ENCODE data around the gene LDB1. TPM values are rescaled to one million over a fixed set of nuclear protein-coding genes. Genes with fewer than 3 reads are reported as not detected.

Gene LDB1
- total RNA-seq, 1 experiment from 2014 or later = 63.9 TPM

DNA sequence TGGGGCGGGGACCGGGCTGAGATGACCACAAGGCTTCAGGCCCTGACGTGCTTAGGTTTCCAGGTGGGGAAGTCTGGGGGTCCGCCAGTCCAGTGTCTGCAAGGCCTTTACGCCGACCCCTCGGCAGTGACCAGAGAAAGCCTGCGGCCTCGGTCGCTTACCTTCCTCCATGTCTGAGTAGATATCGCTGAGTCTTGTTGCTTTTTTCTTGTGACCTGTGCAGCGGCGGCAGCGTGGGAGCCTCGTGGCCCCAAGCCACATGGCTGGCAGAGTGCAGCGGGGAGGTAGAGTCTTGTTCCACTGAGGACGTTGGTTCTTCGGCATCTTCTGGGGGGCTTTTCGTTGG lies 32.4 kb upstream of the LDB1 start:
- intact Hi-C loops (cut with micrococcal nuclease) = loop anchor here (1.0 to 5.0 kb wide), 3 partner anchors 20 to 350 kb away; partner anchors contain the start of genes ACTR1A, HPS6 and SUFU
- peaks cover 27 to 50% of the 10 kb centered on the region in 2 experiments for H3K4me1 ChIP-seq (ENCODE audit: control insufficient read depth in 1 of 2, insufficient read depth in 2 of 2, low read length in 2 of 2)
- no peaks in the 10 kb centered on the region for H3K9me2 ChIP-seq (ENCODE audit: insufficient read depth)
- ATAC-seq (peak; percentile 15), DNase-seq (ENCODE audit: low read depth, low spot score) (no peak)
- peaks cover 11% of the 10 kb centered on the region; the same call in 1 of the 2 replicates for H4K20me1 ChIP-seq (ENCODE audit: insufficient read depth)
- peaks cover 77% of the 10 kb centered on the region for H3K79me2 ChIP-seq (ENCODE audit: insufficient read depth, low read length)
- H3K36me3 ChIP-seq (ENCODE audit: control insufficient read depth in 1 of 2, insufficient read depth in 2 of 2, low read length in 2 of 2) = peaks cover 37 to 62% of the 10 kb centered on the region in 2 experiments
- POLR2A ChIA-PET = interaction anchor here (1.5 to 1.6 kb wide), 4 partner anchors 12 to 351 kb away, joined by 3 to 9 read pairs (median 5); partner anchors contain the start of gene ARMH3
- H3K27ac ChIP-seq (ENCODE audit: low read depth, low read length) = peak overlapping the region; percentile 76
- no peaks in the 10 kb centered on the region for H3K27me3 ChIP-seq (ENCODE audit: insufficient read depth, low read length)
- H3K9me3 ChIP-seq (ENCODE audit: control insufficient read depth in 1 of 2, insufficient read depth in 1 of 2, low read depth in 1 of 2, low read length in 2 of 2) = no peaks in the 10 kb centered on the region
- no TSS peak for BruUV-seq (replicated peaks)
- CTCF ChIA-PET = interaction anchor here (1.0 to 2.0 kb wide), 7 partner anchors 17 to 312 kb away, joined by 3 to 11 read pairs (median 5); partner anchors contain the start of gene PPRC1
- peak overlapping the region; percentile 89 to 97 for H3K4me3 ChIP-seq (replicated peaks in 1 of 2; ENCODE audit: low read depth in 1 of 2, low read length in 2 of 2)
- peak overlapping the region; percentile 77 for H3K4me2 ChIP-seq (ENCODE audit: low read length)
- peak overlapping the region; percentile 98 for H3K9ac ChIP-seq (ENCODE audit: low read length)
- TF ChIP-seq YY1 (IDR thresholded peaks at IDR 0.05; ENCODE audit: extremely low read depth, insufficient replicate concordance, low read depth, low read length) = no peak
- no peak for TF ChIP-seq POLR2A (IDR thresholded peaks at IDR 0.05; ENCODE audit: borderline replicate concordance, extremely low read depth, insufficient read depth, insufficient read length)
- no peak for TF ChIP-seq SP1 (IDR thresholded peaks at IDR 0.05; ENCODE audit: low read depth)
- no peak for TF ChIP-seq EZH2 (IDR thresholded peaks at IDR 0.05)
- TF ChIP-seq EGR1 (IDR thresholded peaks at IDR 0.05; ENCODE audit: low read depth) = no peak
- TF ChIP-seq ZFX (IDR thresholded peaks at IDR 0.05) = peak; percentile 88; the same call in 1 of the 2 replicates
- RAD21 ChIA-PET (ENCODE audit: low non-redundant PET in 1 of 2, low total read pairs in 2 of 2, uncharacterized antibody in 2 of 2, unreplicated experiment in 2 of 2) = no interaction called here
- H2AFZ ChIP-seq (ENCODE audit: low read depth, low read length, poor library complexity, severe bottlenecking) = no peak overlapping the region

DNA sequence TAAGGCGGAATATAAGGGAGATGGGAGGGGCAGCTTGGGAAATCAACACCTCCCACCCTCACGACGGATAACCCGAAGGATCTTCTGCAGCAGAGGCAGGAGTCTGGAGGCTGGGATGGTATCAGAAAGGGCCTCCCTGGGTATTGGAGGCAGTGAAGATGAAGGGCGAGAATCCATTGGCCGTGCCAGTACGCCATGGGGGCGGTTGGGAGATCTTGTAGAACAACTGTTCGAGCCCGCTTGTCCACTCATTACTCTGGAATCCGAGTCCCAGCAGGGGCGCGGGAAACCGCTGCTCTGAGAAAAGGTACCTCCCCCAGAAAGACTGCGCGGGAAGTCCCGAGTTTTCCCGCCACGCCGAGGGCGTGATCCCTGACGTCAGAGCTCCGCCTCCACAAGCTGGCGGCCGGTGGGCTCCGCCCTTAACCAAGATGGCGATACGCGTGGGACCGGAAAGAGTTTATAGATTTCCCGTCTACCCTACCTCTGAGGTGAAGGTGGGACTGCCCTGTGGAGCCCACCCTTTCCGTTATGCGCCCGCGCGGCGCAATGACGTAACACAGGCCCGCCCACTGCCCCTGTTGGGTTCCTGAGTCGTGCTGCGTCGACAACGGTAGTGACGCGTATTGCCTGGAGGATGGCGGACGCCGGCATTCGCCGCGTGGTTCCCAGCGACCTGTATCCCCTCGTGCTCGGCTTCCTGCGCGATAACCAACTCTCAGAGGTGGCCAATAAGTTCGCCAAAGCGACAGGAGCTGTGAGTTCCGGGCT lies 31.8 kb upstream of the LDB1 start, which contains the start of gene NOLC1:
TSS of gene NOLC1 (plus strand) at position 616 of the 771 bp plus-strand sequence. CDS start at position 638, 22 bp downstream.
- Histone ChIP-seq H2AFZ (ENCODE audit: low read depth, low read length, poor library complexity, severe bottlenecking) (no peak within 1 kb of the TSS), H3K9ac (ENCODE audit: low read length) (peak within 1 kb of the TSS; percentile 98), H4K20me1 (ENCODE audit: insufficient read depth) (peaks cover 11% of the 10 kb centered on the region; the same call in 1 of the 2 replicates), H3K9me2 (ENCODE audit: insufficient read depth) (no peaks in the 10 kb centered on the region), H3K27me3 (ENCODE audit: insufficient read depth, low read length) (no peaks in the 10 kb centered on the region), H3K4me2 (ENCODE audit: low read length) (peak within 1 kb of the TSS; percentile 77), H3K36me3 (ENCODE audit: control insufficient read depth in 1 of 2, insufficient read depth in 2 of 2, low read length in 2 of 2) (peaks cover 37 to 62% of the 10 kb centered on the region in 2 experiments), H3K4me1 (ENCODE audit: control insufficient read depth in 1 of 2, insufficient read depth in 2 of 2, low read length in 2 of 2) (peaks cover 27 to 50% of the 10 kb centered on the region in 2 experiments), H3K27ac (ENCODE audit: low read depth, low read length) (peak within 1 kb of the TSS; percentile 76), H3K4me3 (replicated peaks in 1 of 2; ENCODE audit: low read depth in 1 of 2, low read length in 2 of 2) (peak within 1 kb of the TSS; percentile 89 to 97), H3K9me3 (ENCODE audit: control insufficient read depth in 1 of 2, insufficient read depth in 1 of 2, low read depth in 1 of 2, low read length in 2 of 2) (no peaks in the 10 kb centered on the region), H3K79me2 (ENCODE audit: insufficient read depth, low read length) (peaks cover 77% of the 10 kb centered on the region)
- BruUV-seq (replicated peaks) = no TSS peak
- ChIA-PET RAD21 (ENCODE audit: low non-redundant PET in 1 of 2, low total read pairs in 2 of 2, uncharacterized antibody in 2 of 2, unreplicated experiment in 2 of 2) (interaction anchor here (0.6 kb wide), 2 partner anchors 21 to 312 kb away, joined by 3 to 4 read pairs; no protein-coding TSS in a partner anchor), POLR2A (interaction anchor here (0.6 to 1.6 kb wide), 9 partner anchors 9 to 351 kb away, joined by 3 to 9 read pairs (median 3); partner anchors contain the start of gene ARMH3), CTCF (interaction anchor here (1.0 to 2.0 kb wide), 7 partner anchors 17 to 311 kb away, joined by 3 to 11 read pairs (median 5); partner anchors contain the start of gene PPRC1)
- intact Hi-C loops (cut with micrococcal nuclease) = loop anchor here (1.0 to 5.0 kb wide), 3 partner anchors 20 to 350 kb away; partner anchors contain the start of genes ACTR1A, HPS6 and SUFU
- no peak for TF ChIP-seq ZFX (IDR thresholded peaks at IDR 0.05)
- TF ChIP-seq YY1 (IDR thresholded peaks at IDR 0.05; ENCODE audit: extremely low read depth, insufficient replicate concordance, low read depth, low read length) = peak; percentile 98
- TF ChIP-seq RAD21 (IDR thresholded peaks at IDR 0.05; ENCODE audit: low read depth) = no peak
- peak; percentile 96 for TF ChIP-seq POLR2A (IDR thresholded peaks at IDR 0.05; ENCODE audit: borderline replicate concordance, extremely low read depth, insufficient read depth, insufficient read length)
- TF ChIP-seq TCF7L2 (IDR thresholded peaks at IDR 0.05; ENCODE audit: borderline replicate concordance, extremely low read depth, insufficient read depth, insufficient read length) = peak; percentile 55
- TF ChIP-seq, protein P1, sequence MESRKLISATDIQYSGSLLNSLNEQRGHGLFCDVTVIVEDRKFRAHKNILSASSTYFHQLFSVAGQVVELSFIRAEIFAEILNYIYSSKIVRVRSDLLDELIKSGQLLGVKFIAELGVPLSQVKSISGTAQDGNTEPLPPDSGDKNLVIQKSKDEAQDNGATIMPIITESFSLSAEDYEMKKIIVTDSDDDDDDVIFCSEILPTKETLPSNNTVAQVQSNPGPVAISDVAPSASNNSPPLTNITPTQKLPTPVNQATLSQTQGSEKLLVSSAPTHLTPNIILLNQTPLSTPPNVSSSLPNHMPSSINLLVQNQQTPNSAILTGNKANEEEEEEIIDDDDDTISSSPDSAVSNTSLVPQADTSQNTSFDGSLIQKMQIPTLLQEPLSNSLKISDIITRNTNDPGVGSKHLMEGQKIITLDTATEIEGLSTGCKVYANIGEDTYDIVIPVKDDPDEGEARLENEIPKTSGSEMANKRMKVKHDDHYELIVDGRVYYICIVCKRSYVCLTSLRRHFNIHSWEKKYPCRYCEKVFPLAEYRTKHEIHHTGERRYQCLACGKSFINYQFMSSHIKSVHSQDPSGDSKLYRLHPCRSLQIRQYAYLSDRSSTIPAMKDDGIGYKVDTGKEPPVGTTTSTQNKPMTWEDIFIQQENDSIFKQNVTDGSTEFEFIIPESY (IDR thresholded peaks at IDR 0.05; ENCODE audit: extremely low read depth, insufficient replicate concordance, low read length) = peak; percentile 55
- peak; percentile 100 for TF ChIP-seq POLR2AphosphoS5 (IDR thresholded peaks at IDR 0.05; ENCODE audit: low read depth, low read length)
- no peak for TF ChIP-seq FOSL1 (IDR thresholded peaks at IDR 0.05; ENCODE audit: low read depth)
- DNase-seq (ENCODE audit: low read depth, low spot score) = peak; percentile 100
- ATAC-seq = peak; percentile 87

Data from HCT116 (cell line).